GM20000 (cell line): ENCODE measurements around the gene DAND5.

ENCODE experiments used
- DNase-seq: peaks from one replicate; pipeline ENCODE4 v3.0.0; 2012; ENCODE audit warnings: low spot score
- TF ChIP-seq, protein P1 (sequence below): IDR thresholded peaks from 2 replicates; pipeline ENCODE4 v1.5.1; 2012; ENCODE audit warnings: mild to moderate bottlenecking, control low read depth; ENCODE audit errors: extremely low read depth, missing control alignments

Gene DAND5

GRCh38 chr19:12965017-12965811 lies 4.2 kb upstream of the DAND5 start:
- TF ChIP-seq, protein P1, sequence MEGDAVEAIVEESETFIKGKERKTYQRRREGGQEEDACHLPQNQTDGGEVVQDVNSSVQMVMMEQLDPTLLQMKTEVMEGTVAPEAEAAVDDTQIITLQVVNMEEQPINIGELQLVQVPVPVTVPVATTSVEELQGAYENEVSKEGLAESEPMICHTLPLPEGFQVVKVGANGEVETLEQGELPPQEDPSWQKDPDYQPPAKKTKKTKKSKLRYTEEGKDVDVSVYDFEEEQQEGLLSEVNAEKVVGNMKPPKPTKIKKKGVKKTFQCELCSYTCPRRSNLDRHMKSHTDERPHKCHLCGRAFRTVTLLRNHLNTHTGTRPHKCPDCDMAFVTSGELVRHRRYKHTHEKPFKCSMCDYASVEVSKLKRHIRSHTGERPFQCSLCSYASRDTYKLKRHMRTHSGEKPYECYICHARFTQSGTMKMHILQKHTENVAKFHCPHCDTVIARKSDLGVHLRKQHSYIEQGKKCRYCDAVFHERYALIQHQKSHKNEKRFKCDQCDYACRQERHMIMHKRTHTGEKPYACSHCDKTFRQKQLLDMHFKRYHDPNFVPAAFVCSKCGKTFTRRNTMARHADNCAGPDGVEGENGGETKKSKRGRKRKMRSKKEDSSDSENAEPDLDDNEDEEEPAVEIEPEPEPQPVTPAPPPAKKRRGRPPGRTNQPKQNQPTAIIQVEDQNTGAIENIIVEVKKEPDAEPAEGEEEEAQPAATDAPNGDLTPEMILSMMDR, result peak; percentile 99

DNA sequence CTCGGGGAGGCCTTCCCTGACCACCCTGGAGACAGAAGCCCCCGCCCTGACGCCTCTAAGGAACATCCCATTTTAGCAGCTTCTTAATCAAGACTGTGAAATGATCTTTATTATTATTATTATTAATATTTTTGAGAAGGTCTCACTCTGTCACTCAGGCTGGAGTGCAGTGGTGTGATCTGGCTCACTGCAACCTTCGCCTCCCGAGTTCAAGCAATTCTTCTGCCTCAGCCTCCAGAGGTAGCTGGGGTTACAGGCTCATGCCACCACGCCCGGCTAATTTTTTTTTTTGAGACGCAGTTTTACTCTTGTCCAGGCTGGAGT lies 3.6 kb upstream of the DAND5 start:
- TF ChIP-seq, protein P1, result no peak
- no peak for DNase-seq

More at GRCh38 chr19:12965017-12965811, 4.2 kb upstream of the DAND5 start:
- peak; percentile 89 for DNase-seq

DNA sequence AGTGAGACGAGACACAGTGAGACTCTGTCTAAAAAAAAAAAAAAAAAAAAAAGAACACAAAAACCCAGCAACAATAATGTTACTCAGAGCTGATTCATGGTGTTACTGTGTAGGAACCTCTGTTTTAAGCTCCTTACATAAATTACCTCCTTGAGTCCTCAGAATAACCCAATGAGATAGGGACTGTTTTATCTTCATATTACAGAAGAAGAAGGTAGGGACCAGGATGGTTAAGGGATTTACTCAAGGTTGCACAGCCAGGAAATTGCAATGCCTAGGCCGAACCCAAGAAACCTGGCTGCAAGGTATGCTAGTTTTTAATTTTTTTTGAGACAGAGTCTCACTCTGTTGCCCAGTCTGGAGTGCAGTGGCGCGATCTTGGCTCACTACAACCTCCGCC lies 1.5 kb upstream of the DAND5 start:
- no peak for DNase-seq
- TF ChIP-seq, protein P1, result no peak

DNA sequence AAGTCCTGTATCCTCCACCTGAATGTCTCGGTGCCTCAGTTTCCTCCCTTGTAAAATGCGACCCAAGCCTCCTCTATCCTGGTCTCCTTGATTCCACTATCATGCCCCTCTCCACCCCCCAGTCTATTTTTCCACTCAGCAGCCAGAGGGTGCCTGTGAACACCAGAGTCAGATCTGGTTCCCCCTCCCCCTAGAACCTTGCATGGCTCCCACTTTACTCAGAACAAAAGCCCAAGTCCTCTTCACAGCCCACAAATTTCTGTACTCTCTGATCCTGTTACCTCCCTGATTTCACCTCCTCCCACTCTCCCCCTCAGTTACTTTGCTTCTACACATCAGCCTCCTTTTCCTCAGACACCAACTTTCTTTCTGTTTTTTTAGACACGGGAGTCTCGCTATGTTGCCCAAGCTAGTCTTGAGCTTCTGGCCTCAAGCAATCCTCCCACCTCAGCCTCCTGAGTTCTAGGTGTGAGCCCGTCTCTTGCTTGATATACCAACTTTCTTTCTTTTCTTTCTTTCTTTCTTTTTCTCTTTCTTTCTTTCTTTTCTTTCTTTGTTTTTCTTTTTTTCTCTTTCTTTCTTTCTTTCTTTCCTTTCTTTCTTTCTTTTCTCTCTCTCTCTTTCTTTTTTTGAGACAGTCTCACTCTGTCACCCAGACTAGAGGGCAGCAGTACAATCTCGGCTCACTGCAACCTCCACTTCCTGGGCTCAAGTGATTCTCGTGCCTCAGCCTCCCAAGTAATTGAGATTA lies 869 bp downstream of the DAND5 start:
- DNase-seq, result no peak
- TF ChIP-seq, protein P1, result no peak

DNA sequence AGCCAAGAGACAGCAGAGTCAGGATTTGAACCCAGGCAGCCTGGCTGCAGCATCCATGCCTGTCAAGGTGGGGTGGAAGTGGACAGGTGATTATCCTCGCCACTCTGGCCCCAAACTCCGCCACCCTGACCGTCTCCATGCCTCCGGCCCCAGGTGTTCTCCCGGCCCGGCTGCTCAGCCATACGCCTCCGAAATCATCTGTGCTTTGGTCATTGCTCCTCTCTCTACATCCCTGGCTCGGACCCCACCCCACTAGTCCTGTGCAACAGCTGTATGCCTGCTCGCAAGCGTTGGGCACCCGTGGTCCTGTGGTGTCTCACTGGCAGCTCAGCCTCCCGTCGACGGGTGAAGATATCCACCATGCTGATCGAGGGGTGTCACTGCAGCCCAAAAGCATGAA lies 3.9 kb downstream of the DAND5 start:
- TF ChIP-seq, protein P1, result no peak
- no peak for DNase-seq

DNA sequence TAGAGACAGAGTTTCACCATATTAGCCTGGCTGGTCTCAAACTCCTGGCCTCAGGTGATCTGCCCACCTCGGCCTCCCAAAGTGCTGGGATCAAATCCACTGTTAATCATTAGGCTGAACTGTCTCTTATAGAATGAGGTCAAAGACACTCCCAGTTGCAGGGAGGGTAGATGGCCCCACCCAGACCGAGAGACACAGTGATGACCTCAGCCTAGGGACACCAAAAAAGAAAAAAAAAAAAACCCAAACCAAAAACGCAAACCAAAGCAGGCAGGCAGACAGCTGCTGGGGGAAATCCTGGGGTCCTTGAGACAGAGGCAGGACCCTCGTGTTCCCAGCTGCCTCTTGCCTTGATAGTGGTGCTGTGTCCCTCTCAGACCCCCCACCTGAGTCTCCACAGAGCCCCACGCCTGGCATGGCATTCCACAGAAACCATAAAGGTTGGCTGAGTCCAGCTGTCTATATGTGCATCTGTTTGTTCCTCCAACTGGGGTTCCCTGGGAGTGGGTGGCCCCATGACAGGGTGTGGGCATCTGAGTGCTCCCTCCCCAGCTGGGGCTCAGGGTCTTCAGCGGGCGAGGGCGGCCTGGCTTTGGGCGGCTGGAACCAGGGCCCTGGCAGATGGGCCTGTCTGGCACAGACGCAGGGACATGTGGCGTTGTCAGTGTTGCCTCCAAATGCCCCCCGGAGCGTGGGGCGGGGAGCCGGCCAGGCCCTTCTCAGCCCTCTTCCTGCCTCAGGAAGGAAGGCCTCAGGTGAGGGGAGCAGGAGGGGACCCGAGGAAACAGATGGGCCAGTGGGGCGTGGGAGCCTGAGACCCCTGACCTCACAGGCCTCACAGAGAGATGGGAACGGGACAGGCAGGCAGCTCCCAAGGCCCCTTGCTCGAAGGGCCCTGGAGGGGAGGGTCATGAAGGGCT lies 5.2 kb downstream of the DAND5 start:
- TF ChIP-seq, protein P1, result no peak
- peak; percentile 63 for DNase-seq
